Fibroblast of lung (primary cell): ENCODE measurements around the gene EMID1. TPM values are rescaled to one million over a fixed set of nuclear protein-coding genes. Genes with fewer than 3 reads are reported as not detected.

Source experiments
- DNase-seq, 2 donors: peaks; one replicate each; pipeline versions ENCODE4 v3.0.0 to v3.0.0-alpha.2; 2010; ENCODE audit warnings: low read depth in 2 of 2
- H2AFZ ChIP-seq: 2 replicates; pipeline ENCODE4 v1.5.1; 2012; ENCODE audit warnings: low read length, control low read depth, inconsistent platforms
- H3K27ac ChIP-seq: 2 replicates; pipeline ENCODE4 v1.5.1; 2011; ENCODE audit warnings: low read length, control low read depth; ENCODE audit not compliant: insufficient read depth
- H3K27me3 ChIP-seq: 2 replicates; pipeline ENCODE4 v1.5.1; 2011; ENCODE audit warnings: mild to moderate bottlenecking, low read length; ENCODE audit not compliant: control insufficient read depth, insufficient read depth
- H3K36me3 ChIP-seq: 2 replicates; pipeline ENCODE4 v1.5.1; 2011; ENCODE audit warnings: low read length; ENCODE audit not compliant: control insufficient read depth, insufficient read depth
- H3K4me1 ChIP-seq: 2 replicates; pipeline ENCODE4 v1.5.1; 2011; ENCODE audit warnings: low read length; ENCODE audit not compliant: control insufficient read depth, insufficient read depth; ENCODE audit errors: extremely low read depth
- H3K4me2 ChIP-seq: 2 replicates; pipeline ENCODE4 v1.5.1; 2011; ENCODE audit warnings: low read length, control low read depth; ENCODE audit not compliant: insufficient read depth; ENCODE audit errors: extremely low read depth
- H3K4me3 ChIP-seq, 4 experiments: fragments of 200-600 bp in 1 of 4; sonication (generic) in 1 of 4; replicated peaks in 1 of 4; 2 replicates each; pipeline ENCODE4 v1.5.1; 2011 to 2016; ENCODE audit warnings: low read length in 4 of 4, low read depth in 3 of 4, mild to moderate bottlenecking in 3 of 4, control low read depth in 2 of 4, inconsistent platforms in 1 of 4, mixed read lengths in 1 of 4; ENCODE audit not compliant: insufficient read depth in 1 of 4; ENCODE audit errors: control extremely low read depth in 1 of 4
- H3K79me2 ChIP-seq: 2 replicates; pipeline ENCODE4 v1.5.1; 2012; ENCODE audit warnings: mild to moderate bottlenecking, low read length, inconsistent platforms; ENCODE audit not compliant: control insufficient read depth, insufficient read depth
- H3K9ac ChIP-seq: 2 replicates; pipeline ENCODE4 v1.5.1; 2011; ENCODE audit warnings: mild to moderate bottlenecking, low read length, control low read depth; ENCODE audit not compliant: insufficient read depth
- H3K9me3 ChIP-seq: 2 replicates; pipeline ENCODE4 v1.5.1; 2012; ENCODE audit warnings: low read depth, low read length; ENCODE audit not compliant: control insufficient read depth, insufficient read depth
- H4K20me1 ChIP-seq: 2 replicates; pipeline ENCODE4 v1.5.1; 2011; ENCODE audit warnings: low read length; ENCODE audit not compliant: control insufficient read depth, insufficient read depth; ENCODE audit errors: extremely low read depth
- CTCF ChIP-seq, 2 donors: IDR thresholded peaks in 1 of 2; conservative IDR thresholded peaks in 1 of 2; 1 replicate in 1 of 2; 2 replicates in 1 of 2; pipeline ENCODE4 v1.5.1; 2011 to 2012; ENCODE audit warnings: low read length in 2 of 2, control low read depth in 1 of 2, inconsistent platforms in 1 of 2, low read depth in 1 of 2, mild to moderate bottlenecking in 1 of 2
- EZH2 ChIP-seq: IDR thresholded peaks from 2 replicates; pipeline ENCODE4 v1.5.1; 2012; ENCODE audit warnings: low read length, control low read depth, mild to moderate bottlenecking; ENCODE audit errors: missing control alignments
- polyA plus RNA-seq, 2 donors: library from polyadenylated mRNA; depleted of rRNA in 1 of 2; stranded (reverse) in 1 of 2; unstranded in 1 of 2; fragments of >200 nt; gene quantifications; 2 replicates each; pipeline ENCODE4 v1.2.1, GENCODE V29; 2011 to 2012; ENCODE audit warnings: missing spikeins in 1 of 2
- total RNA-seq: library from RNA; depleted of rRNA; stranded (reverse); fragments of >200 nt; gene quantifications from 2 replicates; pipeline ENCODE4 v1.2.1, GENCODE V29; 2014

The EMID1 gene
- total and polyA plus RNA-seq, 2 donors (not counting 1 experiment from before 2014, with no cell fraction given): 0.50 TPM; not detected in 1

DNA sequence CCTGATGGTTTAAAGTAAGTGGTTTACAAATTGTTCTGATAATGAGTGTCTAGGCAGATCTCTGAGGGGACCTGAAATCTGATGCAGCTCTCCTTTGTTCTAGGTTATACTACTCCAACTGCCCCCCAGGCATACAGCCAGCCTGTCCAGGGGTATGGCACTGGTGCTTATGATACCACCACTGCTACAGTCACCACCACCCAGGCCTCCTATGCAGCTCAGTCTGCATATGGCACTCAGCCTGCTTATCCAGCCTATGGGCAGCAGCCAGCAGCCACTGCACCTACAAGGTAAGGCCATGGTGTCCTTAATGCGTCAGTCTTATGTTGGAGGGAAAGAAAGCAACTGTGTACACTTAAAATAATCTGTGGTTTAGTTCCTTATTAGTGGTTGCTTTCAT is 72.2 kb downstream of the EMID1 start:
- DNase-seq: no peak
- Histone ChIP-seq H3K4me1 (no peaks in the 10 kb centered on the region), H3K27me3 (no peaks in the 10 kb centered on the region), H3K4me3 (no peak overlapping the region), H3K79me2 (peaks cover 78% of the 10 kb centered on the region), H3K9ac (no peak overlapping the region), H4K20me1 (peaks cover 7% of the 10 kb centered on the region), H2AFZ (no peak overlapping the region), H3K4me2 (no peak overlapping the region), H3K27ac (no peak overlapping the region), H3K36me3 (peaks cover 17% of the 10 kb centered on the region), H3K9me3 (no peaks in the 10 kb centered on the region)
- TF ChIP-seq CTCF (conservative IDR thresholded peaks at IDR 0.05 in 1 of 2, IDR thresholded peaks at IDR 0.05 in 1 of 2; ENCODE audit: low read depth in 1 of 2, low read length in 2 of 2) (no peak), EZH2 (no peak)

DNA sequence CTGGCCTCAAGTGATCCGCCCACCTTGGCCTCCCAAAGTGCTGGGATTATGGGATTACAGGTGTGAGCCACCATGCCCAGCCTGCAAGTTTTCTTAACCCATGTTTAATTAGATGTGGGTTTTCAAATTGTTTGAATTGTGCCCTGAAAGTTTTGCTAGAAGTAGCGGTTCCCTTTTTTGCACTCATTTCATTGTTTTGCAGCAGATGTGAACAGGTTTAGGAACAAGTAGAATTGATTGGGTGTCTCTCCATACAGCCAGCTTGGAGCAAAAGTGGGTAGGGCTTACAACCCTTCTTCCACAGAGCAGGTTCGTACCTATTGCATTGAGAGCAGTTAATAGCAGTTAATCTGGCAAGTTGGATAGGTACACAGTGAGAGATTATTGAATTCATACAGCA is 78.5 kb downstream of the EMID1 start:
- Histone ChIP-seq H3K4me2 (no peak overlapping the region), H4K20me1 (peaks cover 2% of the 10 kb centered on the region), H3K9me3 (no peaks in the 10 kb centered on the region), H3K4me1 (no peaks in the 10 kb centered on the region), H3K79me2 (peaks cover 47% of the 10 kb centered on the region), H3K4me3 (no peak overlapping the region), H3K27me3 (no peaks in the 10 kb centered on the region), H3K27ac (no peak overlapping the region), H2AFZ (no peak overlapping the region), H3K36me3 (peaks cover 25% of the 10 kb centered on the region), H3K9ac (no peak overlapping the region)
- no peak for DNase-seq
- TF ChIP-seq EZH2 (no peak), CTCF (conservative IDR thresholded peaks at IDR 0.05 in 1 of 2, IDR thresholded peaks at IDR 0.05 in 1 of 2; ENCODE audit: low read depth in 1 of 2, low read length in 2 of 2) (no peak)

GRCh38 chr22:29288837-29289236 is 83.1 kb downstream of the EMID1 start:
- Histone ChIP-seq H3K36me3 (peaks cover 24% of the 10 kb centered on the region), H3K27me3 (no peaks in the 10 kb centered on the region), H3K79me2 (peaks cover 34% of the 10 kb centered on the region), H3K4me2 (no peak overlapping the region), H3K4me1 (no peaks in the 10 kb centered on the region), H3K4me3 (no peak overlapping the region), H2AFZ (no peak overlapping the region), H3K9ac (no peak overlapping the region), H3K27ac (no peak overlapping the region), H3K9me3 (no peaks in the 10 kb centered on the region), H4K20me1 (no peaks in the 10 kb centered on the region)
- no peak for DNase-seq
- no peak for TF ChIP-seq EZH2
- no peak for TF ChIP-seq CTCF (conservative IDR thresholded peaks at IDR 0.05 in 1 of 2, IDR thresholded peaks at IDR 0.05 in 1 of 2; ENCODE audit: low read depth in 1 of 2, low read length in 2 of 2)
